ENCODE results near the gene GORASP1. TPM values are rescaled to one million over a fixed set of nuclear protein-coding genes. Genes with fewer than 3 reads are reported as not detected.
A peak's percentile ranks its signal among the peaks of the same experiment; 100 is the strongest.

GORASP1 gene
- polyA plus RNA-seq, 3 donors = 23.2 to 105 (median 31.2) TPM

GRCh38 chr3:39115870-39116269 lies 8.4 kb upstream of the GORASP1 start:
- Mint-ChIP-seq H3K4me1 (peaks cover 3% of the 10 kb centered on the region), H3K9me3 (no peaks in the 10 kb centered on the region), H3K36me3 (peaks cover 4 to 8% of the 10 kb centered on the region in 2 donors), H3K4me3 (no peak overlapping the region), H3K27ac (peak overlapping the region in 1 of 7 donors; percentile 15), H3K27me3 (ENCODE audit: low read depth in 3 of 3) (peaks cover 2 to 6% (median 4%) of the 10 kb centered on the region in 3 donors)
- TF ChIP-seq CTCF (IDR thresholded peaks at IDR 0.05) = no peak
- Histone ChIP-seq H3K9ac (ENCODE audit: insufficient read depth, low read length, poor library complexity, severe bottlenecking) (no peak overlapping the region), H3K36me3 (replicated peaks in 1 of 2; ENCODE audit: control insufficient read depth in 1 of 2, insufficient read depth in 2 of 2, low read length in 2 of 2) (peaks cover 0 to 2% of the 10 kb centered on the region in 2 donors), H3K4me2 (replicated peaks; ENCODE audit: extremely low read depth, low read length, poor library complexity, severe bottlenecking) (no peak overlapping the region), H3K79me2 (ENCODE audit: insufficient read depth, low read length) (no peaks in the 10 kb centered on the region), H3K27me3 (ENCODE audit: control insufficient read depth in 2 of 2, insufficient read depth in 2 of 2, low read length in 2 of 2) (no peaks in the 10 kb centered on the region), H2AFZ (ENCODE audit: insufficient read depth, low read depth, low read length, poor library complexity, severe bottlenecking) (no peak overlapping the region), H3K4me1 (ENCODE audit: control insufficient read depth in 1 of 2, insufficient read depth in 2 of 2, low read length in 2 of 2) (no peaks in the 10 kb centered on the region), H3K9me3 (replicated peaks in 1 of 2; ENCODE audit: control insufficient read depth in 1 of 2, insufficient read depth in 1 of 2, low read length in 2 of 2) (no peaks in the 10 kb centered on the region), H3K27ac (ENCODE audit: low read depth in 1 of 2, low read length in 2 of 2) (no peak overlapping the region), H3K4me3 (replicated peaks in 1 of 3; ENCODE audit: low read depth in 2 of 3, low read length in 3 of 3) (no peak overlapping the region), H4K20me1 (ENCODE audit: insufficient read depth, low read length) (no peaks in the 10 kb centered on the region)
- DNase-seq = no peak
- 93% methylated on average over 2 of the region's 3 CpGs for WGBS (ENCODE audit: insufficient coverage)
- intact Hi-C loops (cut with micrococcal nuclease) = no loop called here

GRCh38 chr3:39114456-39114855 lies 7.0 kb upstream of the GORASP1 start:
- no peak overlapping the region for H3K27ac Mint-ChIP-seq
- no peak overlapping the region for H3K4me3 Mint-ChIP-seq
- Histone ChIP-seq H3K36me3 (replicated peaks in 1 of 2; ENCODE audit: control insufficient read depth in 1 of 2, insufficient read depth in 2 of 2, low read length in 2 of 2) (peaks cover 0 to 4% of the 10 kb centered on the region in 2 donors), H2AFZ (ENCODE audit: insufficient read depth, low read depth, low read length, poor library complexity, severe bottlenecking) (no peak overlapping the region), H3K4me2 (replicated peaks; ENCODE audit: extremely low read depth, low read length, poor library complexity, severe bottlenecking) (no peak overlapping the region), H3K79me2 (ENCODE audit: insufficient read depth, low read length) (no peaks in the 10 kb centered on the region), H3K27me3 (ENCODE audit: control insufficient read depth in 2 of 2, insufficient read depth in 2 of 2, low read length in 2 of 2) (no peaks in the 10 kb centered on the region), H3K9ac (ENCODE audit: insufficient read depth, low read length, poor library complexity, severe bottlenecking) (no peak overlapping the region), H3K27ac (ENCODE audit: low read depth in 1 of 2, low read length in 2 of 2) (no peak overlapping the region), H3K4me1 (ENCODE audit: control insufficient read depth in 1 of 2, insufficient read depth in 2 of 2, low read length in 2 of 2) (no peaks in the 10 kb centered on the region), H4K20me1 (ENCODE audit: insufficient read depth, low read length) (no peaks in the 10 kb centered on the region), H3K4me3 (replicated peaks in 1 of 3; ENCODE audit: low read depth in 2 of 3, low read length in 3 of 3) (no peak overlapping the region), H3K9me3 (replicated peaks in 1 of 2; ENCODE audit: control insufficient read depth in 1 of 2, insufficient read depth in 1 of 2, low read length in 2 of 2) (no peaks in the 10 kb centered on the region)
- peaks cover 3% of the 10 kb centered on the region for H3K4me1 Mint-ChIP-seq
- 70% methylated on average over 3 of the region's 5 CpGs for WGBS (ENCODE audit: insufficient coverage)
- DNase-seq = no peak
- intact Hi-C loops (cut with micrococcal nuclease) = no loop called here
- H3K9me3 Mint-ChIP-seq = no peaks in the 10 kb centered on the region
- H3K27me3 Mint-ChIP-seq (ENCODE audit: low read depth in 3 of 3) = peaks cover 5 to 11% (median 6%) of the 10 kb centered on the region in 3 donors
- TF ChIP-seq CTCF (IDR thresholded peaks at IDR 0.05) = no peak
- H3K36me3 Mint-ChIP-seq = peaks cover 0 to 16% of the 10 kb centered on the region in 2 donors

Data from CD14-positive monocyte (primary cell).